ENCODE measurements around the gene PTPRS. TPM values are rescaled to one million over a fixed set of nuclear protein-coding genes. Genes with fewer than 3 reads are reported as not detected.

The PTPRS gene
- total RNA-seq, 1 donor from 2014 or later = 234 TPM

GRCh38 chr19:5334366-5334739 is 6.3 kb downstream of the PTPRS start:
- H3K27me3 Mint-ChIP-seq = peaks cover 15% of the 10 kb centered on the region
- no peak overlapping the region for H3K27ac Mint-ChIP-seq
- H3K9me3 Mint-ChIP-seq (ENCODE audit: low read depth) = no peaks in the 10 kb centered on the region
- peaks cover 4% of the 10 kb centered on the region for H3K36me3 Mint-ChIP-seq (ENCODE audit: insufficient read depth)
- H3K4me1 Mint-ChIP-seq (ENCODE audit: low read depth) = peaks cover 12% of the 10 kb centered on the region
- TF ChIP-seq CTCF (IDR thresholded peaks at IDR 0.05; ENCODE audit: unreplicated experiment) = no peak
- H3K4me3 Mint-ChIP-seq (ENCODE audit: low read depth) = no peak overlapping the region
- DNase-seq (ENCODE audit: low spot score, unreplicated experiment) = no peak

- Mint-ChIP-seq H3K36me3 (ENCODE audit: insufficient read depth) (peaks cover 4% of the 10 kb centered on the region), H3K4me1 (ENCODE audit: low read depth) (peaks cover 7% of the 10 kb centered on the region), H3K27ac (no peak overlapping the region), H3K27me3 (peaks cover 10% of the 10 kb centered on the region), H3K4me3 (ENCODE audit: low read depth) (no peak overlapping the region), H3K9me3 (ENCODE audit: low read depth) (no peaks in the 10 kb centered on the region)
- DNase-seq (ENCODE audit: low spot score, unreplicated experiment) = no peak
- TF ChIP-seq CTCF (IDR thresholded peaks at IDR 0.05; ENCODE audit: unreplicated experiment) = no peak
These were observed 6.8 kb downstream of the PTPRS start for GRCh38 chr19:5333581-5334365.

- Mint-ChIP-seq H3K27me3 (peaks cover 9% of the 10 kb centered on the region), H3K27ac (no peak overlapping the region), H3K36me3 (ENCODE audit: insufficient read depth) (peaks cover 4% of the 10 kb centered on the region), H3K4me1 (ENCODE audit: low read depth) (peaks cover 7% of the 10 kb centered on the region), H3K4me3 (ENCODE audit: low read depth) (no peak overlapping the region), H3K9me3 (ENCODE audit: low read depth) (no peaks in the 10 kb centered on the region)
- DNase-seq (ENCODE audit: low spot score, unreplicated experiment) = no peak
- TF ChIP-seq CTCF (IDR thresholded peaks at IDR 0.05; ENCODE audit: unreplicated experiment) = no peak
These were observed 8.1 kb downstream of the PTPRS start for GRCh38 chr19:5332501-5332900.

GRCh38 chr19:5331790-5332189 is 8.8 kb downstream of the PTPRS start:
- peaks cover 4% of the 10 kb centered on the region for H3K36me3 Mint-ChIP-seq (ENCODE audit: insufficient read depth)
- peaks cover 4% of the 10 kb centered on the region for H3K27me3 Mint-ChIP-seq
- TF ChIP-seq CTCF (IDR thresholded peaks at IDR 0.05; ENCODE audit: unreplicated experiment) = no peak
- no peak for DNase-seq (ENCODE audit: low spot score, unreplicated experiment)
- H3K4me3 Mint-ChIP-seq (ENCODE audit: low read depth) = no peak overlapping the region
- no peaks in the 10 kb centered on the region for H3K9me3 Mint-ChIP-seq (ENCODE audit: low read depth)
- peaks cover 7% of the 10 kb centered on the region for H3K4me1 Mint-ChIP-seq (ENCODE audit: low read depth)
- no peak overlapping the region for H3K27ac Mint-ChIP-seq

- no peak for DNase-seq (ENCODE audit: low spot score, unreplicated experiment)
- no peaks in the 10 kb centered on the region for H3K27me3 Mint-ChIP-seq
- H3K27ac Mint-ChIP-seq = no peak overlapping the region
- peaks cover 5% of the 10 kb centered on the region for H3K36me3 Mint-ChIP-seq (ENCODE audit: insufficient read depth)
- H3K4me3 Mint-ChIP-seq (ENCODE audit: low read depth) = no peak overlapping the region
- no peaks in the 10 kb centered on the region for H3K4me1 Mint-ChIP-seq (ENCODE audit: low read depth)
- H3K9me3 Mint-ChIP-seq (ENCODE audit: low read depth) = no peaks in the 10 kb centered on the region
- TF ChIP-seq CTCF (IDR thresholded peaks at IDR 0.05; ENCODE audit: unreplicated experiment) = no peak
These were observed 10.3 kb downstream of the PTPRS start for GRCh38 chr19:5330307-5330720.
